Thyroid gland (tissue), 4 donors: ENCODE measurements around the gene ATP9B. TPM values are rescaled to one million over a fixed set of nuclear protein-coding genes. Genes with fewer than 3 reads are reported as not detected.

ENCODE experiments used
- DNase-seq, 2 donors: peaks; one replicate each; pipeline ENCODE4 v3.0.0-alpha.2; 2019
- H3K27ac ChIP-seq, 3 donors: fragments of 200-600 bp; sonication (generic); 1 replicate in 2 of 3; 2 replicates in 1 of 3; pipeline ENCODE4 v1.5.1; 2016 to 2019; ENCODE audit warnings: mild to moderate bottlenecking in 1 of 3, moderate library complexity in 1 of 3
- H3K27me3 ChIP-seq: fragments of 200-600 bp; sonication (generic); one replicate; pipeline ENCODE4 v1.5.1; 2019
- H3K36me3 ChIP-seq, 2 donors: fragments of 200-600 bp; sonication (generic); one replicate each; pipeline ENCODE4 v1.5.1; 2016 to 2019
- H3K4me1 ChIP-seq, 2 donors: fragments of 200-600 bp; sonication (generic); one replicate each; pipeline ENCODE4 v1.5.1; 2017 to 2019
- H3K4me3 ChIP-seq, 3 donors: fragments of 200-600 bp; sonication (generic); replicated peaks in 1 of 3; 1 replicate in 2 of 3; 2 replicates in 1 of 3; pipeline ENCODE4 v1.5.1; 2016; ENCODE audit warnings: mild to moderate bottlenecking in 1 of 3
- H3K9me3 ChIP-seq: fragments of 200-600 bp; sonication (generic); one replicate; pipeline ENCODE4 v1.5.1; 2017
- POLR2A ChIP-seq, 2 donors: fragments of 450-650 bp; IDR thresholded peaks; one replicate each; pipeline ENCODE4 v1.6.1; 2017; ENCODE audit warnings: antibody characterized with exemption in 2 of 2, mild to moderate bottlenecking in 2 of 2, moderate library complexity in 1 of 2
- WGBS, 2 donors: methylation state at CpG; one replicate each; pipeline ENCODE4 v1.1.5; 2017; 5-methylcytosine and 5-hydroxymethylcytosine counted together
- intact Hi-C: fragments of 100-400 bp; cut with DNase I; formaldehyde crosslinking; loops from one replicate; pipeline ENCODE4 v1.15.1; 2023
- total RNA-seq, 4 donors: library from RNA; depleted of rRNA; stranded (reverse); fragments of >200 nt; gene quantifications; one replicate each; pipeline ENCODE4 v1.2.3, GENCODE V29; 2016
- TF ChIP-seq, protein P1 (sequence below), 6 experiments: fragments of 200-600 bp in 3 of 6; fragments of 450-650 bp in 3 of 6; sonication (generic) in 3 of 6; IDR thresholded peaks; one replicate each; pipeline ENCODE4 v1.5.1; 2016 to 2019; ENCODE audit warnings: antibody characterized with exemption in 6 of 6, mild to moderate bottlenecking in 2 of 6, inconsistent platforms in 1 of 6, moderate library complexity in 1 of 6

Gene ATP9B
- total RNA-seq, 4 donors from 2014 or later = 30.6 to 58.1 (median 48.2) TPM

GRCh38 chr18:79361766-79362522 lies 292.8 kb downstream of the ATP9B start:
- H3K9me3 ChIP-seq = no peaks in the 10 kb centered on the region
- no peaks in the 10 kb centered on the region for H3K4me1 ChIP-seq
- DNase-seq = no peak
- TF ChIP-seq POLR2A (IDR thresholded peaks at IDR 0.05) = no peak
- TF ChIP-seq, protein P1, sequence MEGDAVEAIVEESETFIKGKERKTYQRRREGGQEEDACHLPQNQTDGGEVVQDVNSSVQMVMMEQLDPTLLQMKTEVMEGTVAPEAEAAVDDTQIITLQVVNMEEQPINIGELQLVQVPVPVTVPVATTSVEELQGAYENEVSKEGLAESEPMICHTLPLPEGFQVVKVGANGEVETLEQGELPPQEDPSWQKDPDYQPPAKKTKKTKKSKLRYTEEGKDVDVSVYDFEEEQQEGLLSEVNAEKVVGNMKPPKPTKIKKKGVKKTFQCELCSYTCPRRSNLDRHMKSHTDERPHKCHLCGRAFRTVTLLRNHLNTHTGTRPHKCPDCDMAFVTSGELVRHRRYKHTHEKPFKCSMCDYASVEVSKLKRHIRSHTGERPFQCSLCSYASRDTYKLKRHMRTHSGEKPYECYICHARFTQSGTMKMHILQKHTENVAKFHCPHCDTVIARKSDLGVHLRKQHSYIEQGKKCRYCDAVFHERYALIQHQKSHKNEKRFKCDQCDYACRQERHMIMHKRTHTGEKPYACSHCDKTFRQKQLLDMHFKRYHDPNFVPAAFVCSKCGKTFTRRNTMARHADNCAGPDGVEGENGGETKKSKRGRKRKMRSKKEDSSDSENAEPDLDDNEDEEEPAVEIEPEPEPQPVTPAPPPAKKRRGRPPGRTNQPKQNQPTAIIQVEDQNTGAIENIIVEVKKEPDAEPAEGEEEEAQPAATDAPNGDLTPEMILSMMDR (IDR thresholded peaks at IDR 0.05) = no peak
- peaks cover 9 to 23% of the 10 kb centered on the region in 2 donors for H3K36me3 ChIP-seq
- no peak overlapping the region for H3K27ac ChIP-seq
- no peak overlapping the region for H3K4me3 ChIP-seq
- WGBS, 2 donors = 90 to 94% methylated on average over 20 of the region's 20 CpGs
- H3K27me3 ChIP-seq = no peaks in the 10 kb centered on the region
- intact Hi-C loops = no loop called here

DNA sequence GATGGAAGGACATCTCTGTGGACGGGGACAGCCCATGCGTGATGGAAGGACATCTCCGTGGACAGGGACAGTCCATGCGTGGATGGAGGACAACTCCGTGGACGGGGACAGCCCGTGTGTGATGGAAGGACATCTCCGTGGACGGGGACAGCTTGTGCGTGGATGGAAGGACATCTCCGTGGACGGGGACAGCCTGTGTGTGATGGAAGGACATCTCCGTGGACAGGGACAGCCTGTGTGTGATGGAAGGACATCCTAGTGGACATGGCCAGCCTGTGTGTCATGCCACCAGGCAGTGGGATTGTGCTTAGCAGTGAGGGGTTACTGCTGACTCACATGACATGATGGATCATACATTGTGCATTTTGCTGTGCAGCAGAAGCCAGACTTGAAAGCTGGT lies 296.5 kb downstream of the ATP9B start:
- 91 to 93% methylated on average over 13 of the region's 13 CpGs for WGBS, 2 donors
- Histone ChIP-seq H3K27ac (no peak overlapping the region), H3K4me3 (no peak overlapping the region), H3K27me3 (no peaks in the 10 kb centered on the region), H3K4me1 (no peaks in the 10 kb centered on the region), H3K9me3 (no peaks in the 10 kb centered on the region), H3K36me3 (peaks cover 9 to 14% of the 10 kb centered on the region in 2 donors)
- intact Hi-C loops = no loop called here
- TF ChIP-seq, protein P1 (IDR thresholded peaks at IDR 0.05) = no peak
- TF ChIP-seq POLR2A (IDR thresholded peaks at IDR 0.05) = no peak
- DNase-seq = no peak

GRCh38 chr18:79366177-79367094 lies 297.2 kb downstream of the ATP9B start:
- intact Hi-C loops = no loop called here
- no peak for TF ChIP-seq POLR2A (IDR thresholded peaks at IDR 0.05)
- TF ChIP-seq, protein P1 (IDR thresholded peaks at IDR 0.05) = no peak
- WGBS, 2 donors = 88 to 89% methylated on average over 29 of the region's 29 CpGs
- Histone ChIP-seq H3K4me1 (no peaks in the 10 kb centered on the region), H3K9me3 (no peaks in the 10 kb centered on the region), H3K36me3 (peaks cover 7 to 9% of the 10 kb centered on the region in 2 donors), H3K27me3 (no peaks in the 10 kb centered on the region), H3K4me3 (no peak overlapping the region), H3K27ac (no peak overlapping the region)
- DNase-seq = no peak

GRCh38 chr18:79367480-79367879 lies 298.3 kb downstream of the ATP9B start:
- DNase-seq = no peak
- Histone ChIP-seq H3K27me3 (no peaks in the 10 kb centered on the region), H3K4me3 (no peak overlapping the region), H3K27ac (no peak overlapping the region), H3K9me3 (no peaks in the 10 kb centered on the region), H3K4me1 (no peaks in the 10 kb centered on the region), H3K36me3 (peaks cover 4% of the 10 kb centered on the region in 2 donors)
- TF ChIP-seq, protein P1 (IDR thresholded peaks at IDR 0.05) = no peak
- TF ChIP-seq POLR2A (IDR thresholded peaks at IDR 0.05) = no peak
- 96 to 100% methylated on average over 2 to 8 of the region's 8 CpGs for WGBS, 2 donors
- intact Hi-C loops = no loop called here
